WERI-Rb-1 (cell line): ENCODE data around the gene LIMS2.

Experiments
- DNase-seq: peaks from one replicate; pipeline ENCODE4 v3.0.0-alpha.2; 2020
- H3K27ac ChIP-seq: fragments of 250-450 bp; sonication (Bioruptor Pico); 2 replicates; pipeline ENCODE4 v1.5.1; 2020; ENCODE audit warnings: mild to moderate bottlenecking, moderate library complexity
- H3K27me3 ChIP-seq: fragments of 250-450 bp; sonication (Bioruptor Pico); 2 replicates; pipeline ENCODE4 v1.5.1; 2021; ENCODE audit warnings: mild to moderate bottlenecking, low read depth, moderate library complexity; ENCODE audit not compliant: insufficient read depth, severe bottlenecking
- H3K36me3 ChIP-seq: fragments of 250-450 bp; sonication (Bioruptor Pico); 2 replicates; pipeline ENCODE4 v1.5.1; 2020; ENCODE audit warnings: mild to moderate bottlenecking, moderate library complexity
- H3K4me3 ChIP-seq: 2 replicates; pipeline ENCODE4 v1.5.1; 2011; ENCODE audit warnings: low read depth, mild to moderate bottlenecking, control low read depth, low read length
- H3K9me3 ChIP-seq: fragments of 250-450 bp; sonication (Bioruptor Pico); 2 replicates; pipeline ENCODE4 v1.5.1; 2021; ENCODE audit warnings: mild to moderate bottlenecking, moderate library complexity; ENCODE audit not compliant: severe bottlenecking
- CTCF ChIP-seq: IDR thresholded peaks from 2 replicates; pipeline ENCODE4 v1.5.1; 2011; ENCODE audit warnings: low read depth, mild to moderate bottlenecking, control low read depth, inconsistent platforms, low read length

The LIMS2 gene

GRCh38 chr2:127707890-127708648, 32.7 kb upstream of the LIMS2 start:
- Histone ChIP-seq H3K27ac (no peak overlapping the region), H3K4me3 (no peak overlapping the region), H3K36me3 (peaks cover 72% of the 10 kb centered on the region), H3K27me3 (no peaks in the 10 kb centered on the region), H3K9me3 (no peaks in the 10 kb centered on the region)
- TF ChIP-seq CTCF = no peak
- no peak for DNase-seq

- H3K4me3 ChIP-seq = no peak overlapping the region
- DNase-seq = no peak
- H3K36me3 ChIP-seq = peaks cover 67% of the 10 kb centered on the region
- no peak overlapping the region for H3K27ac ChIP-seq
- no peaks in the 10 kb centered on the region for H3K27me3 ChIP-seq
- no peaks in the 10 kb centered on the region for H3K9me3 ChIP-seq
- TF ChIP-seq CTCF = no peak
These were observed 31.1 kb upstream of the LIMS2 start for GRCh38 chr2:127706215-127706990.

- Histone ChIP-seq H3K4me3 (no peak overlapping the region), H3K36me3 (peaks cover 61% of the 10 kb centered on the region), H3K27me3 (no peaks in the 10 kb centered on the region), H3K9me3 (no peaks in the 10 kb centered on the region), H3K27ac (no peak overlapping the region)
- TF ChIP-seq CTCF = no peak
- no peak for DNase-seq
These were observed 30.2 kb upstream of the LIMS2 start for GRCh38 chr2:127705391-127706065.

GRCh38 chr2:127704641-127705390, 29.5 kb upstream of the LIMS2 start:
- no peaks in the 10 kb centered on the region for H3K9me3 ChIP-seq
- no peaks in the 10 kb centered on the region for H3K27me3 ChIP-seq
- peaks cover 54% of the 10 kb centered on the region for H3K36me3 ChIP-seq
- TF ChIP-seq CTCF = no peak
- no peak for DNase-seq
- no peak overlapping the region for H3K27ac ChIP-seq
- H3K4me3 ChIP-seq = no peak overlapping the region

- no peak for TF ChIP-seq CTCF
- H3K27me3 ChIP-seq = no peaks in the 10 kb centered on the region
- peaks cover 39% of the 10 kb centered on the region for H3K36me3 ChIP-seq
- no peak overlapping the region for H3K4me3 ChIP-seq
- H3K27ac ChIP-seq = no peak overlapping the region
- H3K9me3 ChIP-seq = no peaks in the 10 kb centered on the region
- DNase-seq = no peak
These were observed 28.0 kb upstream of the LIMS2 start for GRCh38 chr2:127703282-127703681.
